NB4 (cell line): ENCODE results near the gene ZBTB20.

ENCODE experiments used
- DNase-seq: peaks from one replicate; pipeline ENCODE4 v3.0.0; 2010; ENCODE audit warnings: low read depth
- H3K4me3 ChIP-seq: one replicate; pipeline ENCODE4 v1.5.1; 2011; ENCODE audit warnings: mild to moderate bottlenecking, low read depth, low read length, moderate library complexity
- MYC ChIP-seq: IDR thresholded peaks from 2 replicates; pipeline ENCODE4 v1.6.1; 2011; ENCODE audit warnings: low read depth, low read length
- POLR2A ChIP-seq: IDR thresholded peaks from 2 replicates; pipeline ENCODE4 v1.6.1; 2011; ENCODE audit warnings: mild to moderate bottlenecking; ENCODE audit not compliant: insufficient read length; ENCODE audit errors: extremely low read depth
- TF ChIP-seq, protein P1 (sequence below): IDR thresholded peaks from 2 replicates; pipeline ENCODE4 v1.6.1; 2011; ENCODE audit warnings: low read depth, low read length
- TF ChIP-seq, protein P2 (sequence below): IDR thresholded peaks from one replicate; pipeline ENCODE4 v1.5.1; 2012; ENCODE audit warnings: low read depth, low read length

Gene ZBTB20

GRCh38 chr3:114447950-114448479 is 699.1 kb downstream of the ZBTB20 start:
- H3K4me3 ChIP-seq = no peak overlapping the region
- no peak for TF ChIP-seq MYC
- TF ChIP-seq, protein P1, sequence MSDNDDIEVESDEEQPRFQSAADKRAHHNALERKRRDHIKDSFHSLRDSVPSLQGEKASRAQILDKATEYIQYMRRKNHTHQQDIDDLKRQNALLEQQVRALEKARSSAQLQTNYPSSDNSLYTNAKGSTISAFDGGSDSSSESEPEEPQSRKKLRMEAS = no peak
- TF ChIP-seq, protein P2, sequence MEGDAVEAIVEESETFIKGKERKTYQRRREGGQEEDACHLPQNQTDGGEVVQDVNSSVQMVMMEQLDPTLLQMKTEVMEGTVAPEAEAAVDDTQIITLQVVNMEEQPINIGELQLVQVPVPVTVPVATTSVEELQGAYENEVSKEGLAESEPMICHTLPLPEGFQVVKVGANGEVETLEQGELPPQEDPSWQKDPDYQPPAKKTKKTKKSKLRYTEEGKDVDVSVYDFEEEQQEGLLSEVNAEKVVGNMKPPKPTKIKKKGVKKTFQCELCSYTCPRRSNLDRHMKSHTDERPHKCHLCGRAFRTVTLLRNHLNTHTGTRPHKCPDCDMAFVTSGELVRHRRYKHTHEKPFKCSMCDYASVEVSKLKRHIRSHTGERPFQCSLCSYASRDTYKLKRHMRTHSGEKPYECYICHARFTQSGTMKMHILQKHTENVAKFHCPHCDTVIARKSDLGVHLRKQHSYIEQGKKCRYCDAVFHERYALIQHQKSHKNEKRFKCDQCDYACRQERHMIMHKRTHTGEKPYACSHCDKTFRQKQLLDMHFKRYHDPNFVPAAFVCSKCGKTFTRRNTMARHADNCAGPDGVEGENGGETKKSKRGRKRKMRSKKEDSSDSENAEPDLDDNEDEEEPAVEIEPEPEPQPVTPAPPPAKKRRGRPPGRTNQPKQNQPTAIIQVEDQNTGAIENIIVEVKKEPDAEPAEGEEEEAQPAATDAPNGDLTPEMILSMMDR = no peak
- TF ChIP-seq POLR2A = no peak

GRCh38 chr3:114447545-114447944 is 699.5 kb downstream of the ZBTB20 start:
- no peak for DNase-seq
- no peak for TF ChIP-seq MYC
- no peak for TF ChIP-seq POLR2A
- TF ChIP-seq, protein P2 = no peak
- TF ChIP-seq, protein P1 = no peak
- no peak overlapping the region for H3K4me3 ChIP-seq

More at GRCh38 chr3:114447950-114448479, 699.1 kb downstream of the ZBTB20 start:
- DNase-seq = no peak

DNA sequence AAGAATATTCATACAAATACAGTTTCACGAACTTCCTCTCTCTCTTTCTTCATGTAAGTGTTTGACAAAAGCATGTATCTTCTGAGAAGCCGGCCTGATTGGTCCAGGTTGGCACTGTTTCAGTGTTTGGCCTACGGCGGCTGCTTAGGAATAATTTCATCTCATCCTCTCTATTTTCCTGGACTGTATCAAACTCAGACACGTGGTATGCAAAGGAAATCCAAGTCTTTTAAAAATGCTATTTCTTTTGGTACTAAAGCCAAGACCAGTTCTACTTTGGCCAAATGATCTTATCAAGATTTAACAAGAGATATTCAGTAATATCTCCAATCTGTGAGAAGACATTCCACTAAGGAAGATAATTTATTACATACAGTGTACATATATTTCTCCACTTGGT is 700.5 kb downstream of the ZBTB20 start:
- no peak for DNase-seq
- no peak overlapping the region for H3K4me3 ChIP-seq
- TF ChIP-seq, protein P2 = no peak
- no peak for TF ChIP-seq POLR2A
- TF ChIP-seq, protein P1 = no peak

GRCh38 chr3:114445233-114445632 is 701.9 kb downstream of the ZBTB20 start:
- no peak overlapping the region for H3K4me3 ChIP-seq
- no peak for DNase-seq
- TF ChIP-seq, protein P2 = no peak
- TF ChIP-seq, protein P1 = no peak

DNA sequence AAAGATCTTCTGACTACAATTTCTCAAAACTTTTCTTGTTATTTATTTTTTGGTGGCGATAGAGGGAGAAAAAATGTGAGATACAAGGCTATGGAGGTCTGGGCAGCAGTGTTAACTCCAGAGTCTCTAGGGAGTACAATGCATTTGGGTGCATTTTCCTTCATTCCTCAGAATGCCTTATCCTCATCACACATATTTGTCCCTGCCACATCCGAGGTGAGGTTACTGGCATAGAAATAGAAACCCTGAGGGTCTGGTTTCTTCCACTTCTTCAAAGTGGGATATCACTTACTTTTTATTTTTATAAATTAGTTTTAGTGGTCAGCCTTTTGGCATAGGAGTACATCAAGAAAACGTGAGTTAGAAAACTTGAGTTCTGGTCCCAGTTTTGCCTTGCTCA is 702.9 kb downstream of the ZBTB20 start:
- no peak for DNase-seq
- no peak overlapping the region for H3K4me3 ChIP-seq
- TF ChIP-seq POLR2A (no peak), MYC (no peak)
- TF ChIP-seq, protein P1 = no peak
- TF ChIP-seq, protein P2 = no peak

DNA sequence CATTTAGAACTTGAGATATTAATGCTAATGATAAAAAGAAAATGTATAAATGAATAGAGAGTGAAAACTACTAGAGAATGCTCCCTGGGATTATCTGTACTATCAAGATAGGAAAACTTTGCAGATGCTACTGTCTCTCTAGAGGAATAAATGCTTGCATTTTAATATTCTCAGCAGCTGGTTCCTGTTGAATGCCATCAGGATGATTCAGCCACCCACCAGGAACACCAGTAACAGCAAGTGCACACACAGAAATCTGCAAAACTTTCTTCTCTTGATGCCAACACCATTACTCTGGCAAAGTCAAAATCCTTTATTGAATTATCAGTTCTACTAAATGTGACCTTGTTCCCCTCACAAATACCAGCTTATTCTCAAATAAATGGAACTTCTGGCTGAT is 704.8 kb downstream of the ZBTB20 start:
- TF ChIP-seq POLR2A = no peak
- TF ChIP-seq, protein P2 = no peak
- no peak for TF ChIP-seq MYC
- TF ChIP-seq, protein P1 = no peak
- no peak for DNase-seq
- no peak overlapping the region for H3K4me3 ChIP-seq
